Measurements from ENCODE around the gene RAD51B.

DNA sequence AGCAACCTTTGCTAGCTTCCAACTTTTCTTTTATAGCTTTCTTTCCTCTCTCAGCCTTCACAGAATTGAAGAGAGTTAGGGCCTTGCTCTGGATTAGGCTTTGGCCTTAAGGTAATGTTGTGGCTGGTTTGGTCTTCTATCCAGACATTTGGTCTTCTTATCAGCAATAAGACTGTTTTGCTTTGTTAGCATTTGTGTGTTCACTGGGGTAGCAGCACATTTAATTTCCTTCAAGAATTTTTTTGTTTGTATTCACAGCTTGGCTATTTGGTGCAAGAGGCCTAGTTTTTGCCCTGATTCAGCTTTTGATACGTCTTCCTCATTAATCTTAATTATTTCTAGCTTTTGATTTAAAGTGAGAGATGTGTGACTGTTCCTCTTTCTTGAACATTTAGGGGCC lies 130.8 kb downstream of the RAD51B start:
- TF ChIP-seq, protein P1, sequence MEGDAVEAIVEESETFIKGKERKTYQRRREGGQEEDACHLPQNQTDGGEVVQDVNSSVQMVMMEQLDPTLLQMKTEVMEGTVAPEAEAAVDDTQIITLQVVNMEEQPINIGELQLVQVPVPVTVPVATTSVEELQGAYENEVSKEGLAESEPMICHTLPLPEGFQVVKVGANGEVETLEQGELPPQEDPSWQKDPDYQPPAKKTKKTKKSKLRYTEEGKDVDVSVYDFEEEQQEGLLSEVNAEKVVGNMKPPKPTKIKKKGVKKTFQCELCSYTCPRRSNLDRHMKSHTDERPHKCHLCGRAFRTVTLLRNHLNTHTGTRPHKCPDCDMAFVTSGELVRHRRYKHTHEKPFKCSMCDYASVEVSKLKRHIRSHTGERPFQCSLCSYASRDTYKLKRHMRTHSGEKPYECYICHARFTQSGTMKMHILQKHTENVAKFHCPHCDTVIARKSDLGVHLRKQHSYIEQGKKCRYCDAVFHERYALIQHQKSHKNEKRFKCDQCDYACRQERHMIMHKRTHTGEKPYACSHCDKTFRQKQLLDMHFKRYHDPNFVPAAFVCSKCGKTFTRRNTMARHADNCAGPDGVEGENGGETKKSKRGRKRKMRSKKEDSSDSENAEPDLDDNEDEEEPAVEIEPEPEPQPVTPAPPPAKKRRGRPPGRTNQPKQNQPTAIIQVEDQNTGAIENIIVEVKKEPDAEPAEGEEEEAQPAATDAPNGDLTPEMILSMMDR (IDR thresholded peaks at IDR 0.05): no peak
- TF ChIP-seq POLR2A (IDR thresholded peaks at IDR 0.05): no peak
